ENCODE results near the gene DGKD. TPM values are rescaled to one million over a fixed set of nuclear protein-coding genes. Genes with fewer than 3 reads are reported as not detected.

DGKD gene, protein sequence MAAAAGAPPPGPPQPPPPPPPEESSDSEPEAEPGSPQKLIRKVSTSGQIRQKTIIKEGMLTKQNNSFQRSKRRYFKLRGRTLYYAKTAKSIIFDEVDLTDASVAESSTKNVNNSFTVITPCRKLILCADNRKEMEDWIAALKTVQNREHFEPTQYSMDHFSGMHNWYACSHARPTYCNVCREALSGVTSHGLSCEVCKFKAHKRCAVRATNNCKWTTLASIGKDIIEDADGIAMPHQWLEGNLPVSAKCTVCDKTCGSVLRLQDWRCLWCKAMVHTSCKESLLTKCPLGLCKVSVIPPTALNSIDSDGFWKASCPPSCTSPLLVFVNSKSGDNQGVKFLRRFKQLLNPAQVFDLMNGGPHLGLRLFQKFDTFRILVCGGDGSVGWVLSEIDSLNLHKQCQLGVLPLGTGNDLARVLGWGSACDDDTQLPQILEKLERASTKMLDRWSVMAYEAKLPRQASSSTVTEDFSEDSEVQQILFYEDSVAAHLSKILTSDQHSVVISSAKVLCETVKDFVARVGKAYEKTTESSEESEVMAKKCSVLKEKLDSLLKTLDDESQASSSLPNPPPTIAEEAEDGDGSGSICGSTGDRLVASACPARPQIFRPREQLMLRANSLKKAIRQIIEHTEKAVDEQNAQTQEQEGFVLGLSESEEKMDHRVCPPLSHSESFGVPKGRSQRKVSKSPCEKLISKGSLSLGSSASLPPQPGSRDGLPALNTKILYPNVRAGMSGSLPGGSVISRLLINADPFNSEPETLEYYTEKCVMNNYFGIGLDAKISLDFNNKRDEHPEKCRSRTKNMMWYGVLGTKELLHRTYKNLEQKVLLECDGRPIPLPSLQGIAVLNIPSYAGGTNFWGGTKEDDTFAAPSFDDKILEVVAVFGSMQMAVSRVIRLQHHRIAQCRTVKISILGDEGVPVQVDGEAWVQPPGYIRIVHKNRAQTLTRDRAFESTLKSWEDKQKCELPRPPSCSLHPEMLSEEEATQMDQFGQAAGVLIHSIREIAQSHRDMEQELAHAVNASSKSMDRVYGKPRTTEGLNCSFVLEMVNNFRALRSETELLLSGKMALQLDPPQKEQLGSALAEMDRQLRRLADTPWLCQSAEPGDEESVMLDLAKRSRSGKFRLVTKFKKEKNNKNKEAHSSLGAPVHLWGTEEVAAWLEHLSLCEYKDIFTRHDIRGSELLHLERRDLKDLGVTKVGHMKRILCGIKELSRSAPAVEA
- total RNA-seq (2021) (30.6 to 41.4 TPM (median 31.9 TPM) in 3 replicates), Bru-seq, nascent RNA (percentile 62 among the genes with signal in this experiment)
- long read RNA-seq, experiment 1, full-length matches to known transcripts: 39 of 117 reads
- long read RNA-seq, experiment 1, partial matches to known transcripts: 23 of 117 reads
- long read RNA-seq, experiment 1, other reads (novel, unspliced or antisense): 55 of 117 reads
- long read RNA-seq, experiment 2, full-length matches to known transcripts: 2 of 20 reads
- long read RNA-seq, experiment 2, partial matches to known transcripts: 14 of 20 reads
- long read RNA-seq, experiment 2, other reads (novel, unspliced or antisense): 4 of 20 reads
- long read RNA-seq, experiment 3, partial matches to known transcripts: 0 of 3 reads
- long read RNA-seq, experiment 3, other reads (novel, unspliced or antisense): 3 of 3 reads

DNA sequence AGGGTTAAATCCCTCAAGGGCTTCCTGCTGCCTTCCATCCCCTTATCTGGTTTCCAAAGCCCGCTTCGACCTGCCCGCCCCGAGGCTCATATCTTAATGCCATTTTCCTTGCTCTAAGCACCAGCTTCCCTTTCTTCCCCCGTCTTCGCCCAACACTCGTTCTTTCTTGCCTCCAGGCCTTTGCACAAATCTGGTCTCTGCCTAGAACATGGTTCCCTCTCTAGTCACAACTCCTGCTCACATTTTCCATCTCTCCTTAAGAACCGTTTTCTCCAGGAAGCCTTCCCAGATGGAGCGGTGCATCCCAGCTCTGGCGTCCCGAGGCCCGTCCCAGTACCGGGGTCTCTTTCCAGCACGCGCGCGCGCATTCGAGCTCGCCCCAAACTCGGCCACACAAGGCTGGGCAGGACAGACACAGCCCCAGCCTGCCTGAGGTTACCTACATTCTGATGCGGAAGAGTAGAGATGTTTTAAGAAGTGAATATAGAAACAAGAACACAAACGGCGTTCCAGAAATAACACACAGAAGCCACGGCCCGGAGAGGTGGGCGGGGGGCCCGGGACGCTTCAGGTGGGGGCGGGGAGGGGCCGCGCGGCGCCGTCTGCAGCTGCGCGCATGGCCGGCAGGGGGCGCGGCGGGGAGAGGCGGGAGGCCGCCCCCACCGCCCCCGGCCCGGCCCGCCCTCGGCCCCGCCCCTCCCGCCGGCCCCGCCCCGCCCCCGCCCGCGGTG, at the start of gene DGKD:
Gene DGKD, plus strand, starts transcription at position 726 of the 731 bp plus-strand sequence. CDS start 25 bp downstream, outside the sequence.
- Mint-ChIP-seq H3K4me1 (peaks cover 27% of the 10 kb centered on the region), H3K36me3 (peaks cover 3% of the 10 kb centered on the region; the same call in 1 of the 2 replicates), H3K9me3 (peaks cover 9% of the 10 kb centered on the region), H3K27me3 (ENCODE audit: low read depth) (peaks cover 36% of the 10 kb centered on the region), H3K4me3 (peak within 1 kb of the TSS; percentile 94), H3K27ac (peak within 1 kb of the TSS; percentile 35)
- CTCF ChIA-PET: interaction anchor here (0.6 to 2.1 kb wide), 33 partner anchors 9 to 1519 kb away, joined by 3 to 34 read pairs (median 4); partner anchors contain the start of gene SAG
- TF ChIP-seq ZNF232 (CRISPR knock-in tag; IDR thresholded peaks at IDR 0.05) (no peak), ZNF263 (CRISPR knock-in tag; IDR thresholded peaks at IDR 0.05; ENCODE audit: low read depth) (no peak), ZNF317 (CRISPR knock-in tag; IDR thresholded peaks at IDR 0.05; ENCODE audit: borderline replicate concordance, low read depth) (no peak)
- TF ChIP-seq, protein P1, sequence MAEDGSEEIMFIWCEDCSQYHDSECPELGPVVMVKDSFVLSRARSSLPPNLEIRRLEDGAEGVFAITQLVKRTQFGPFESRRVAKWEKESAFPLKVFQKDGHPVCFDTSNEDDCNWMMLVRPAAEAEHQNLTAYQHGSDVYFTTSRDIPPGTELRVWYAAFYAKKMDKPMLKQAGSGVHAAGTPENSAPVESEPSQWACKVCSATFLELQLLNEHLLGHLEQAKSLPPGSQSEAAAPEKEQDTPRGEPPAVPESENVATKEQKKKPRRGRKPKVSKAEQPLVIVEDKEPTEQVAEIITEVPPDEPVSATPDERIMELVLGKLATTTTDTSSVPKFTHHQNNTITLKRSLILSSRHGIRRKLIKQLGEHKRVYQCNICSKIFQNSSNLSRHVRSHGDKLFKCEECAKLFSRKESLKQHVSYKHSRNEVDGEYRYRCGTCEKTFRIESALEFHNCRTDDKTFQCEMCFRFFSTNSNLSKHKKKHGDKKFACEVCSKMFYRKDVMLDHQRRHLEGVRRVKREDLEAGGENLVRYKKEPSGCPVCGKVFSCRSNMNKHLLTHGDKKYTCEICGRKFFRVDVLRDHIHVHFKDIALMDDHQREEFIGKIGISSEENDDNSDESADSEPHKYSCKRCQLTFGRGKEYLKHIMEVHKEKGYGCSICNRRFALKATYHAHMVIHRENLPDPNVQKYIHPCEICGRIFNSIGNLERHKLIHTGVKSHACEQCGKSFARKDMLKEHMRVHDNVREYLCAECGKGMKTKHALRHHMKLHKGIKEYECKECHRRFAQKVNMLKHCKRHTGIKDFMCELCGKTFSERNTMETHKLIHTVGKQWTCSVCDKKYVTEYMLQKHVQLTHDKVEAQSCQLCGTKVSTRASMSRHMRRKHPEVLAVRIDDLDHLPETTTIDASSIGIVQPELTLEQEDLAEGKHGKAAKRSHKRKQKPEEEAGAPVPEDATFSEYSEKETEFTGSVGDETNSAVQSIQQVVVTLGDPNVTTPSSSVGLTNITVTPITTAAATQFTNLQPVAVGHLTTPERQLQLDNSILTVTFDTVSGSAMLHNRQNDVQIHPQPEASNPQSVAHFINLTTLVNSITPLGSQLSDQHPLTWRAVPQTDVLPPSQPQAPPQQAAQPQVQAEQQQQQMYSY (CRISPR knock-in tag; IDR thresholded peaks at IDR 0.05): peak; percentile 58; the same call in 1 of the 2 replicates
- TF ChIP-seq, protein P2, sequence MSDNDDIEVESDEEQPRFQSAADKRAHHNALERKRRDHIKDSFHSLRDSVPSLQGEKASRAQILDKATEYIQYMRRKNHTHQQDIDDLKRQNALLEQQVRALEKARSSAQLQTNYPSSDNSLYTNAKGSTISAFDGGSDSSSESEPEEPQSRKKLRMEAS (CRISPR knock-in tag; IDR thresholded peaks at IDR 0.05): 0 out of 2 replicates have a peak, but pooled peaks have one; percentile 23
- ATAC-seq (peak; percentile 79), DNase-seq (ENCODE audit: low spot score) (peak; percentile 65)
- POLR2A ChIA-PET: interaction anchor here (0.5 kb wide), 1 partner anchor 204 kb away, joined by 4 read pairs; no protein-coding TSS in a partner anchor

DNA sequence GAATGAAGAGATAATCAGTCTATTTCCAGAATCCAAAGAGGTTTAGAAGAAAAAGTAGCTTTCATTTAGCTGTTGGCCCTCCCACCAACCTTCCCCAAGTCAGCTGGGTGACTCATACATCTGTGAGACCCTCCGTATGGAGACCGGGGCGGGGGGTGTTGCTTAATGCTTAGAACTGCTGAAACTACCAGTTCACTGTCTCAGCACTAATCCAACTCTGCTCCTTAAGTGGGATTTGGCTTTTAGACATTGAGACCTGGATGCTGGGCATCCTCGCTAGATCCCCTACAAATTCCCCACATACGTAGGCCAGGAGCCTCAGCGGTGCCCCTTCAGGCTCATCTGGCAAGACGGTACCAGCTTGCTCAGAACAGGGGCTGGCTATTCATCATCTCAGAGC, 46.7 kb upstream of the DGKD start, which contains the start of gene SAG:
Gene SAG, plus strand, starts transcription at position 252 of the 400 bp plus-strand sequence. CDS start 1,374 bp downstream, outside the sequence.
- TF ChIP-seq, protein P3, sequence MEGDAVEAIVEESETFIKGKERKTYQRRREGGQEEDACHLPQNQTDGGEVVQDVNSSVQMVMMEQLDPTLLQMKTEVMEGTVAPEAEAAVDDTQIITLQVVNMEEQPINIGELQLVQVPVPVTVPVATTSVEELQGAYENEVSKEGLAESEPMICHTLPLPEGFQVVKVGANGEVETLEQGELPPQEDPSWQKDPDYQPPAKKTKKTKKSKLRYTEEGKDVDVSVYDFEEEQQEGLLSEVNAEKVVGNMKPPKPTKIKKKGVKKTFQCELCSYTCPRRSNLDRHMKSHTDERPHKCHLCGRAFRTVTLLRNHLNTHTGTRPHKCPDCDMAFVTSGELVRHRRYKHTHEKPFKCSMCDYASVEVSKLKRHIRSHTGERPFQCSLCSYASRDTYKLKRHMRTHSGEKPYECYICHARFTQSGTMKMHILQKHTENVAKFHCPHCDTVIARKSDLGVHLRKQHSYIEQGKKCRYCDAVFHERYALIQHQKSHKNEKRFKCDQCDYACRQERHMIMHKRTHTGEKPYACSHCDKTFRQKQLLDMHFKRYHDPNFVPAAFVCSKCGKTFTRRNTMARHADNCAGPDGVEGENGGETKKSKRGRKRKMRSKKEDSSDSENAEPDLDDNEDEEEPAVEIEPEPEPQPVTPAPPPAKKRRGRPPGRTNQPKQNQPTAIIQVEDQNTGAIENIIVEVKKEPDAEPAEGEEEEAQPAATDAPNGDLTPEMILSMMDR (IDR thresholded peaks at IDR 0.05): no peak
- TF ChIP-seq JAZF1 (CRISPR knock-in tag; IDR thresholded peaks at IDR 0.05): no peak
- TF ChIP-seq, protein P4, sequence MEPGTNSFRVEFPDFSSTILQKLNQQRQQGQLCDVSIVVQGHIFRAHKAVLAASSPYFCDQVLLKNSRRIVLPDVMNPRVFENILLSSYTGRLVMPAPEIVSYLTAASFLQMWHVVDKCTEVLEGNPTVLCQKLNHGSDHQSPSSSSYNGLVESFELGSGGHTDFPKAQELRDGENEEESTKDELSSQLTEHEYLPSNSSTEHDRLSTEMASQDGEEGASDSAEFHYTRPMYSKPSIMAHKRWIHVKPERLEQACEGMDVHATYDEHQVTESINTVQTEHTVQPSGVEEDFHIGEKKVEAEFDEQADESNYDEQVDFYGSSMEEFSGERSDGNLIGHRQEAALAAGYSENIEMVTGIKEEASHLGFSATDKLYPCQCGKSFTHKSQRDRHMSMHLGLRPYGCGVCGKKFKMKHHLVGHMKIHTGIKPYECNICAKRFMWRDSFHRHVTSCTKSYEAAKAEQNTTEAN (CRISPR knock-in tag; IDR thresholded peaks at IDR 0.05): no peak
- no peak for TF ChIP-seq ZNF121 (CRISPR knock-in tag; IDR thresholded peaks at IDR 0.05)
- TF ChIP-seq, protein P5, sequence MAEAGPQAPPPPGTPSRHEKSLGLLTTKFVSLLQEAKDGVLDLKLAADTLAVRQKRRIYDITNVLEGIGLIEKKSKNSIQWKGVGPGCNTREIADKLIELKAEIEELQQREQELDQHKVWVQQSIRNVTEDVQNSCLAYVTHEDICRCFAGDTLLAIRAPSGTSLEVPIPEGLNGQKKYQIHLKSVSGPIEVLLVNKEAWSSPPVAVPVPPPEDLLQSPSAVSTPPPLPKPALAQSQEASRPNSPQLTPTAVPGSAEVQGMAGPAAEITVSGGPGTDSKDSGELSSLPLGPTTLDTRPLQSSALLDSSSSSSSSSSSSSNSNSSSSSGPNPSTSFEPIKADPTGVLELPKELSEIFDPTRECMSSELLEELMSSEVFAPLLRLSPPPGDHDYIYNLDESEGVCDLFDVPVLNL (CRISPR knock-in tag; IDR thresholded peaks at IDR 0.05; ENCODE audit: borderline replicate concordance, low read depth): no peak
- TF ChIP-seq GTF2I (CRISPR knock-in tag; conservative IDR thresholded peaks at IDR 0.05): no peak
- ATAC-seq: peak; percentile 43
- H3K27ac Mint-ChIP-seq: no peak within 1 kb of the TSS
- POLR2A ChIA-PET: no interaction called here
- no peaks in the 10 kb centered on the region for H3K27me3 Mint-ChIP-seq (ENCODE audit: low read depth)
- CTCF ChIA-PET: interaction anchor here (1.1 to 1.3 kb wide), 2 partner anchors 46 to 142 kb away, joined by 3 read pairs; partner anchors contain the start of gene DGKD
- DNase-seq (ENCODE audit: low spot score): no peak
- H3K4me1 Mint-ChIP-seq: no peaks in the 10 kb centered on the region
- H3K9me3 Mint-ChIP-seq: peaks cover 5% of the 10 kb centered on the region; the same call in 1 of the 2 replicates
- no peaks in the 10 kb centered on the region for H3K36me3 Mint-ChIP-seq
- no peak within 1 kb of the TSS for H3K4me3 Mint-ChIP-seq
